HepG2 (cell line): Measurements from ENCODE around the gene GZF1. TPM values are rescaled to one million over a fixed set of nuclear protein-coding genes. Genes with fewer than 3 reads are reported as not detected.

Experiments used
- ATAC-seq: fragments of 200-7000 bp; cut with Tn5 transposase; 3 replicates; pipeline ENCODE4 v1.9.1; 2020; ENCODE audit warnings: mild to moderate bottlenecking, moderate library complexity
- BruUV-seq: library from RNA; stranded (reverse); fragments of 400-500 nt; replicated peaks from 2 replicates; lab custom pipeline; 2021; lab: Mats Ljungman, UMichigan
- CTCF ChIA-PET: fragments of 300-600 bp; formaldehyde crosslinking; extraction: SDS; loops from one replicate; lab custom pipeline; 2021; ENCODE audit warnings: low total read pairs, inconsistent platforms, low intra/inter-chr PET ratio; lab: Yijun Ruan, JAX
- POLR2A ChIA-PET: fragments of 350-600 bp; sonication (Branson Sonifier 250); formaldehyde crosslinking; loops from one replicate; lab custom pipeline; 2020; ENCODE audit warnings: antibody characterized with exemption, inconsistent platforms; lab: Yijun Ruan, JAX
- DNase-seq: peaks from one replicate; pipeline ENCODE4 v3.0.0-alpha.2; 2015; ENCODE audit warnings: low spot score
- FAIRE-seq: peaks from 3 replicates; lab custom pipeline; 2011; peaks lifted over from hg19 to GRCh38; lab: Jason Lieb, UNC
- H2AFZ ChIP-seq: one replicate; pipeline ENCODE4 v1.6.1; 2011; ENCODE audit warnings: low read length, inconsistent platforms
- H3K27ac ChIP-seq: fragments of 300-600 bp; 3 replicates; pipeline ENCODE4 v1.8.0; 2011; ENCODE audit warnings: mixed run types, mild to moderate bottlenecking, mixed read lengths, low read length, inconsistent platforms; ENCODE audit not compliant: insufficient read depth; ENCODE audit errors: extremely low read length
- H3K27me3 ChIP-seq, 2 experiments: fragments of 200-600 bp in 1 of 2; 2 replicates in 1 of 2; 3 replicates in 1 of 2; pipeline versions ENCODE4 v1.6.0 to v1.8.0; 2011; ENCODE audit warnings: low read length in 2 of 2, mild to moderate bottlenecking in 2 of 2, moderate library complexity in 2 of 2, inconsistent platforms in 1 of 2; ENCODE audit not compliant: insufficient read depth in 2 of 2, control insufficient read depth in 1 of 2
- H3K36me3 ChIP-seq, 2 experiments: fragments of 200-600 bp in 1 of 2; replicated peaks in 1 of 2; 2 replicates in 1 of 2; 3 replicates in 1 of 2; pipeline versions ENCODE4 v1.5.1 to v1.8.0; 2011; ENCODE audit warnings: low read length in 2 of 2, inconsistent platforms in 1 of 2; ENCODE audit not compliant: insufficient read depth in 2 of 2, control insufficient read depth in 1 of 2
- H3K4me1 ChIP-seq: 2 replicates; pipeline ENCODE4 v1.5.1; 2012; ENCODE audit warnings: low read length, inconsistent platforms; ENCODE audit not compliant: insufficient read depth
- H3K4me2 ChIP-seq: 2 replicates; pipeline ENCODE4 v1.6.0; 2011; ENCODE audit warnings: low read depth, low read length, inconsistent platforms
- H3K4me3 ChIP-seq, 3 experiments: fragments of 200-600 bp in 1 of 3; sonication (generic), shearing (Covaris generic) in 1 of 3; replicated peaks in 1 of 3; 2 replicates each; pipeline ENCODE4 v1.5.1; 2011 to 2016; ENCODE audit warnings: low read length in 3 of 3, inconsistent platforms in 2 of 3, low read depth in 2 of 3, mild to moderate bottlenecking in 2 of 3, control low read depth in 1 of 3, mixed read lengths in 1 of 3; ENCODE audit not compliant: insufficient read depth in 1 of 3
- H3K79me2 ChIP-seq: one replicate; pipeline ENCODE4 v1.6.1; 2011; ENCODE audit warnings: low read length, inconsistent platforms; ENCODE audit not compliant: insufficient read depth
- H3K9ac ChIP-seq: 2 replicates; pipeline ENCODE4 v1.6.0; 2011; ENCODE audit warnings: mild to moderate bottlenecking, low read depth, low read length, inconsistent platforms; ENCODE audit not compliant: insufficient read depth
- H3K9me3 ChIP-seq: 2 replicates; pipeline ENCODE4 v1.5.1; 2012; ENCODE audit warnings: mild to moderate bottlenecking, low read length
- H4K20me1 ChIP-seq: 2 replicates; pipeline ENCODE4 v1.6.0; 2011; ENCODE audit warnings: inconsistent platforms, mild to moderate bottlenecking, low read length, moderate library complexity; ENCODE audit not compliant: insufficient read depth
- FOXA1 ChIP-seq, 2 experiments: fragments of 450-650 bp in 1 of 2; sonication (generic) in 1 of 2; formaldehyde crosslinking in 1 of 2; IDR thresholded peaks; 2 replicates each; pipeline versions ENCODE4 v1.4.0 to v1.6.1; 2016 to 2020; ENCODE audit warnings: missing genetic modification reagents in 1 of 2
- HOXD1 ChIP-seq: sonication (generic); formaldehyde crosslinking; IDR thresholded peaks from 2 replicates; pipeline ENCODE4 v1.5.0; 2020; ENCODE audit warnings: missing genetic modification reagents
- PLRG1 ChIP-seq: fragments of 450-650 bp; conservative IDR thresholded peaks from 2 replicates; pipeline ENCODE4 v1.6.1; 2016
- SP5 ChIP-seq: IDR thresholded peaks from 2 replicates; pipeline ENCODE4 v1.6.1; 2016; ENCODE audit warnings: low read depth, borderline replicate concordance
- ZNF343 ChIP-seq: sonication (generic); formaldehyde crosslinking; IDR thresholded peaks from 2 replicates; pipeline ENCODE4 v1.4.0; 2020; ENCODE audit warnings: mild to moderate bottlenecking, missing genetic modification reagents
- WGBS: methylation state at CpG from one replicate; pipeline ENCODE4 v1.1.6; 2017; ENCODE audit warnings: low lambda C conversion rate; 5-methylcytosine and 5-hydroxymethylcytosine counted together
- in situ Hi-C: cut with HindIII; loops from 2 replicates; pipeline ENCODE4 v1.10.0; 2017; ENCODE audit warnings: low pct_unique_long_range_greater_than_20kb; ENCODE audit not compliant: extremely low pct_ligation_motif_present
- intact Hi-C: fragments of 100-400 bp; cut with micrococcal nuclease; formaldehyde crosslinking; loops from one replicate; pipeline ENCODE4 v1.10.0; 2022; ENCODE audit not compliant: unreplicated experiment
- polyA plus RNA-seq, 8 experiments: library from polyadenylated mRNA; depleted of rRNA in 3 of 8; stranded (reverse) in 7 of 8; unstranded in 1 of 8; fragments of >200 nt; fragmentation: Illumina TruSeq in 4 of 8; extraction: Trizol in 4 of 8; gene quantifications; 2 replicates each; pipeline versions ENCODE4 v1.2.1 to v1.2.3, GENCODE V29; 2011 to 2016; ENCODE audit warnings: low read depth in 4 of 8, missing spikeins in 1 of 8, mixed read lengths in 1 of 8; ENCODE audit not compliant: insufficient read depth in 1 of 8
- total RNA-seq, 5 experiments: library from RNA; depleted of rRNA; stranded (reverse); fragments of >200 nt; fragmentation: Illumina TruSeq; extraction: Trizol; gene quantifications; 2 replicates each; pipeline ENCODE4 v1.2.3, GENCODE V29; 2016; ENCODE audit warnings: low read depth in 1 of 5
- TF ChIP-seq, protein P1 (sequence below): sonication (generic); formaldehyde crosslinking; conservative IDR thresholded peaks from 2 replicates; pipeline ENCODE4 v1.4.0; 2020; ENCODE audit warnings: missing genetic modification reagents
- TF ChIP-seq, protein P2 (sequence below): sonication (generic); formaldehyde crosslinking; IDR thresholded peaks from 2 replicates; pipeline ENCODE4 v1.4.0; 2020; ENCODE audit warnings: missing genetic modification reagents

The GZF1 gene
- total and polyA plus RNA-seq, 2 of the 13 experiments (the other 11 are each of a cell fraction or from before 2014, with no cell fraction given) = 16.9 to 26.0 TPM

DNA sequence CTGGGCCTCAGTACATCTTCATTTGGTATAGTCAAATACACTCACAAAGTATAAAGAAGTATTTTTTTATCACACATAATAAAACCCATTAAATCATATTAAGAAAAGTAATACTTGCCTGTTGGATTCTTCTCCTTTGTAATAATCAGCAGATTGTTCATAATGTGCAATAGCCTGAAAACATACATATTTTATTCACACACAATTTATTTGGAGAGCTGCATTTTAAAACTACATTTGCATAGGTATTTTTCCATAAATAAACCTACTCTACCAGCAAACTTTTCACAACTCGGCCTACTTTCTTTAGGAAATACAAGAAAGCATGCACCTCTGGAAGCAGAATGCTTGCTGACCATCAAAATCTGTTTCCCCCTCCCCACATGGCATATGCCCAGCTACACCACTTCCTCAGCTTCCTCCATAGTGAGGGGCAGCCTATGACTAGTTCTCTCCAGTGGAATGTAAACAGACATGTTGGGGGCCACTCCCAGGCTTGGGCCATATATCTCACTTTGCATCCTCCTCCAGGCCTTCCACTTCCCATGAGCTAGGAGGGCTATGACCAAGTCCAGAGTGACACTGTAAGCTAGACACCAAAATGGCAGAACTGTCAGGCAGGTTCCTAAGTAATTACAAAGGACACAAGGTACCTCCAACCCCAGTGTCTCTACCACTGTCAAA, 28.3 kb downstream of the GZF1 start:
- ATAC-seq (no peak), DNase-seq (no peak), FAIRE-seq (no peak)
- H3K9me3 ChIP-seq = no peaks in the 10 kb centered on the region
- WGBS = 95% methylated on average over 1 of the region's 1 CpG
- peaks cover 34 to 72% of the 10 kb centered on the region in 2 experiments for H3K36me3 ChIP-seq
- ChIA-PET POLR2A (interaction anchor here (1.8 kb wide), 1 partner anchor 40 kb away, joined by 5 read pairs; the partner anchor contains the start of gene NXT1), CTCF (no interaction called here)
- peaks cover 16% of the 10 kb centered on the region for H3K79me2 ChIP-seq
- H3K9ac ChIP-seq = no peak overlapping the region
- no peaks in the 10 kb centered on the region for H3K27me3 ChIP-seq
- no TSS peak for BruUV-seq
- no peak overlapping the region for H3K4me2 ChIP-seq
- peaks cover 26% of the 10 kb centered on the region for H3K4me1 ChIP-seq
- H3K4me3 ChIP-seq = no peak overlapping the region
- H3K27ac ChIP-seq = no peak overlapping the region
- H4K20me1 ChIP-seq = no peaks in the 10 kb centered on the region
- no peak overlapping the region for H2AFZ ChIP-seq
- intact Hi-C loops = no loop called here
- TF ChIP-seq SP5 (no peak), HOXD1 (CRISPR knock-in tag) (no peak), FOXA1 (IDR thresholded peaks at IDR 0.05) (no peak), FOXA1 (CRISPR knock-in tag; IDR thresholded peaks at IDR 0.05) (no peak), ZNF343 (CRISPR knock-in tag) (no peak), PLRG1 (no peak)
- TF ChIP-seq, protein P1, sequence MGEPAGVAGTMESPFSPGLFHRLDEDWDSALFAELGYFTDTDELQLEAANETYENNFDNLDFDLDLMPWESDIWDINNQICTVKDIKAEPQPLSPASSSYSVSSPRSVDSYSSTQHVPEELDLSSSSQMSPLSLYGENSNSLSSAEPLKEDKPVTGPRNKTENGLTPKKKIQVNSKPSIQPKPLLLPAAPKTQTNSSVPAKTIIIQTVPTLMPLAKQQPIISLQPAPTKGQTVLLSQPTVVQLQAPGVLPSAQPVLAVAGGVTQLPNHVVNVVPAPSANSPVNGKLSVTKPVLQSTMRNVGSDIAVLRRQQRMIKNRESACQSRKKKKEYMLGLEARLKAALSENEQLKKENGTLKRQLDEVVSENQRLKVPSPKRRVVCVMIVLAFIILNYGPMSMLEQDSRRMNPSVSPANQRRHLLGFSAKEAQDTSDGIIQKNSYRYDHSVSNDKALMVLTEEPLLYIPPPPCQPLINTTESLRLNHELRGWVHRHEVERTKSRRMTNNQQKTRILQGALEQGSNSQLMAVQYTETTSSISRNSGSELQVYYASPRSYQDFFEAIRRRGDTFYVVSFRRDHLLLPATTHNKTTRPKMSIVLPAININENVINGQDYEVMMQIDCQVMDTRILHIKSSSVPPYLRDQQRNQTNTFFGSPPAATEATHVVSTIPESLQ (CRISPR knock-in tag) = no peak
- TF ChIP-seq, protein P2, sequence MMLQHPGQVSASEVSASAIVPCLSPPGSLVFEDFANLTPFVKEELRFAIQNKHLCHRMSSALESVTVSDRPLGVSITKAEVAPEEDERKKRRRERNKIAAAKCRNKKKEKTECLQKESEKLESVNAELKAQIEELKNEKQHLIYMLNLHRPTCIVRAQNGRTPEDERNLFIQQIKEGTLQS (CRISPR knock-in tag) = no peak
- TF ChIP-seq, all 625 proteins: peak for 0
- in situ Hi-C loops = no loop called here
